ENCODE results near the gene ZCCHC17.
"Not testable (repeated sequence)": the region's sequence is repeated elsewhere in the genome, so short reads cannot be mapped to it uniquely, and the experiment has no call there.

The ZCCHC17 gene

GRCh38 chr1:31296486-31297276, at the start of gene ZCCHC17, which contains the start of gene SNRNP40:
ZCCHC17 (plus strand) TSS chr1:31297032; CDS start chr1:31310099, 13,067 bp downstream.
SNRNP40 (minus strand) TSS chr1:31296788; CDS start chr1:31296751, 37 bp downstream.
- DNase-seq = peak; percentile 95

GRCh38 chr1:31248276-31248675, 48.6 kb upstream of the ZCCHC17 start:
- no peak for DNase-seq

GRCh38 chr1:31249854-31250253, 47.0 kb upstream of the ZCCHC17 start:
- no peak for DNase-seq

- no peak for DNase-seq
Measured at GRCh38 chr1:31257213-31257612, 39.6 kb upstream of the ZCCHC17 start.

- DNase-seq = no peak
Measured at GRCh38 chr1:31258581-31258980, 38.3 kb upstream of the ZCCHC17 start.

- DNase-seq = no peak
Measured at GRCh38 chr1:31259746-31260145, 37.1 kb upstream of the ZCCHC17 start.

- no peak for DNase-seq
Measured at GRCh38 chr1:31261916-31262315, 34.9 kb upstream of the ZCCHC17 start.

GRCh38 chr1:31262393-31262792, 34.4 kb upstream of the ZCCHC17 start:
- DNase-seq = not testable (repeated sequence)

- no peak for DNase-seq
Measured at GRCh38 chr1:31263408-31263807, 33.4 kb upstream of the ZCCHC17 start.

- DNase-seq = no peak
Measured at GRCh38 chr1:31264790-31265386, 31.9 kb upstream of the ZCCHC17 start.

- no peak for DNase-seq
Measured at GRCh38 chr1:31266547-31266946, 30.3 kb upstream of the ZCCHC17 start.

- DNase-seq = no peak
Measured at GRCh38 chr1:31272369-31272768, 24.5 kb upstream of the ZCCHC17 start.

- DNase-seq = no peak
Measured at GRCh38 chr1:31273619-31274018, 23.2 kb upstream of the ZCCHC17 start.

GRCh38 chr1:31282426-31282825, 14.4 kb upstream of the ZCCHC17 start:
- not testable (repeated sequence) for DNase-seq

GRCh38 chr1:31287791-31288190, 9.0 kb upstream of the ZCCHC17 start:
- not testable (repeated sequence) for DNase-seq

GRCh38 chr1:31289021-31289420, 7.8 kb upstream of the ZCCHC17 start:
- DNase-seq = no peak

- no peak for DNase-seq
Measured at GRCh38 chr1:31295874-31296485, 852 bp upstream of the ZCCHC17 start.

GRCh38 chr1:31297277-31298247, 730 bp downstream of the ZCCHC17 start:
- no peak for DNase-seq

- DNase-seq = no peak
Measured at GRCh38 chr1:31299365-31299764, 2.5 kb downstream of the ZCCHC17 start.

GRCh38 chr1:31300193-31300592, 3.4 kb downstream of the ZCCHC17 start:
- DNase-seq = no peak

- no peak for DNase-seq
Measured at GRCh38 chr1:31302709-31303441, 6.0 kb downstream of the ZCCHC17 start.

GRCh38 chr1:31306278-31306677, 9.4 kb downstream of the ZCCHC17 start:
- DNase-seq = no peak
